HepG2 (cell line): ENCODE data around the gene HYCC2. TPM values are rescaled to one million over a fixed set of nuclear protein-coding genes. Genes with fewer than 3 reads are reported as not detected.

ENCODE experiments used
- ATM ChIP-seq: fragments of 450-650 bp; IDR thresholded peaks from 2 replicates; pipeline ENCODE4 v1.7.1; 2017; ENCODE audit warnings: mild to moderate bottlenecking, borderline replicate concordance
- ERF ChIP-seq: IDR thresholded peaks from 2 replicates; pipeline ENCODE4 v1.6.1; 2018; ENCODE audit warnings: missing biosample characterization, missing genetic modification reagents
- GLI4 ChIP-seq: sonication (generic); formaldehyde crosslinking; IDR thresholded peaks from 2 replicates; pipeline ENCODE4 v1.5.1; 2020; ENCODE audit warnings: missing genetic modification reagents, mild to moderate bottlenecking, moderate library complexity, borderline replicate concordance
- GTF2F1 ChIP-seq: fragments of 150-350 bp; IDR thresholded peaks from 2 replicates; pipeline ENCODE4 v1.6.1; 2014; ENCODE audit warnings: low read length
- HDAC2 ChIP-seq: sonication (generic); formaldehyde crosslinking; IDR thresholded peaks from 2 replicates; pipeline ENCODE4 v1.4.0; 2020; ENCODE audit warnings: missing genetic modification reagents
- HDAC6 ChIP-seq: fragments of 200-600 bp; sonication (generic); IDR thresholded peaks from 2 replicates; pipeline ENCODE4 v1.7.0; 2017; ENCODE audit warnings: mild to moderate bottlenecking, antibody characterized with exemption, low read length, low read depth
- ISL2 ChIP-seq: sonication (generic); formaldehyde crosslinking; IDR thresholded peaks from 2 replicates; pipeline ENCODE4 v1.5.0; 2020; ENCODE audit warnings: missing genetic modification reagents
- PRDM4 ChIP-seq: sonication (generic); formaldehyde crosslinking; IDR thresholded peaks from 2 replicates; pipeline ENCODE4 v1.9.0; 2021; ENCODE audit warnings: missing genetic modification reagents, borderline replicate concordance
- RFX3 ChIP-seq: IDR thresholded peaks from 2 replicates; pipeline ENCODE4 v1.6.1; 2016; ENCODE audit warnings: missing biosample characterization, missing genetic modification reagents
- SKIL ChIP-seq: sonication (generic); formaldehyde crosslinking; IDR thresholded peaks from 2 replicates; pipeline ENCODE4 v1.8.0; 2022; ENCODE audit warnings: missing genetic modification reagents, mild to moderate bottlenecking, moderate library complexity, borderline replicate concordance
- ZFP36L1 ChIP-seq: sonication (generic); formaldehyde crosslinking; IDR thresholded peaks from 2 replicates; pipeline ENCODE4 v1.8.0; 2022; ENCODE audit warnings: mild to moderate bottlenecking, missing genetic modification reagents, moderate library complexity
- ZFP82 ChIP-seq: sonication (generic); formaldehyde crosslinking; IDR thresholded peaks from 2 replicates; pipeline ENCODE4 v1.5.1; 2020; ENCODE audit warnings: mild to moderate bottlenecking, missing genetic modification reagents, borderline replicate concordance
- ZNF180 ChIP-seq: sonication (generic); formaldehyde crosslinking; IDR thresholded peaks from 2 replicates; pipeline ENCODE4 v1.4.0; 2020; ENCODE audit warnings: low read depth, missing genetic modification reagents, borderline replicate concordance
- ZNF281 ChIP-seq: sonication (generic); formaldehyde crosslinking; IDR thresholded peaks from 2 replicates; pipeline ENCODE4 v1.4.0; 2020; ENCODE audit warnings: missing genetic modification reagents, borderline replicate concordance
- ZNF446 ChIP-seq: sonication (generic); formaldehyde crosslinking; IDR thresholded peaks from 2 replicates; pipeline ENCODE4 v1.5.0; 2020; ENCODE audit warnings: mild to moderate bottlenecking, missing genetic modification reagents
- ZNF605 ChIP-seq: sonication (generic); formaldehyde crosslinking; IDR thresholded peaks from 2 replicates; pipeline ENCODE4 v1.8.0; 2022; ENCODE audit warnings: mild to moderate bottlenecking, missing genetic modification reagents
- ZNF720 ChIP-seq: sonication (generic); formaldehyde crosslinking; IDR thresholded peaks from 2 replicates; pipeline ENCODE4 v1.4.0; 2020; ENCODE audit warnings: missing genetic modification reagents
- ZNF883 ChIP-seq: sonication (generic); formaldehyde crosslinking; IDR thresholded peaks from 2 replicates; pipeline ENCODE4 v1.5.1; 2020; ENCODE audit warnings: mild to moderate bottlenecking, missing genetic modification reagents; ENCODE audit errors: not compliant biosample characterization
- polyA plus RNA-seq, 8 experiments: library from polyadenylated mRNA; depleted of rRNA in 3 of 8; stranded (reverse) in 7 of 8; unstranded in 1 of 8; fragments of >200 nt; fragmentation: Illumina TruSeq in 4 of 8; extraction: Trizol in 4 of 8; gene quantifications; 2 replicates each; pipeline versions ENCODE4 v1.2.1 to v1.2.3, GENCODE V29; 2011 to 2016; ENCODE audit warnings: low read depth in 4 of 8, missing spikeins in 1 of 8, mixed read lengths in 1 of 8; ENCODE audit not compliant: insufficient read depth in 1 of 8
- total RNA-seq, 5 experiments: library from RNA; depleted of rRNA; stranded (reverse); fragments of >200 nt; fragmentation: Illumina TruSeq; extraction: Trizol; gene quantifications; 2 replicates each; pipeline ENCODE4 v1.2.3, GENCODE V29; 2016; ENCODE audit warnings: low read depth in 1 of 5
- TF ChIP-seq, protein P1 (sequence below): sonication (generic); formaldehyde crosslinking; IDR thresholded peaks from 2 replicates; pipeline ENCODE4; 2020; ENCODE audit warnings: missing genetic modification reagents, mild to moderate bottlenecking, borderline replicate concordance

Gene HYCC2
- total and polyA plus RNA-seq, 2 of the 13 experiments (the other 11 are each of a cell fraction or from before 2014, with no cell fraction given): 4.7 to 13.9 TPM

DNA sequence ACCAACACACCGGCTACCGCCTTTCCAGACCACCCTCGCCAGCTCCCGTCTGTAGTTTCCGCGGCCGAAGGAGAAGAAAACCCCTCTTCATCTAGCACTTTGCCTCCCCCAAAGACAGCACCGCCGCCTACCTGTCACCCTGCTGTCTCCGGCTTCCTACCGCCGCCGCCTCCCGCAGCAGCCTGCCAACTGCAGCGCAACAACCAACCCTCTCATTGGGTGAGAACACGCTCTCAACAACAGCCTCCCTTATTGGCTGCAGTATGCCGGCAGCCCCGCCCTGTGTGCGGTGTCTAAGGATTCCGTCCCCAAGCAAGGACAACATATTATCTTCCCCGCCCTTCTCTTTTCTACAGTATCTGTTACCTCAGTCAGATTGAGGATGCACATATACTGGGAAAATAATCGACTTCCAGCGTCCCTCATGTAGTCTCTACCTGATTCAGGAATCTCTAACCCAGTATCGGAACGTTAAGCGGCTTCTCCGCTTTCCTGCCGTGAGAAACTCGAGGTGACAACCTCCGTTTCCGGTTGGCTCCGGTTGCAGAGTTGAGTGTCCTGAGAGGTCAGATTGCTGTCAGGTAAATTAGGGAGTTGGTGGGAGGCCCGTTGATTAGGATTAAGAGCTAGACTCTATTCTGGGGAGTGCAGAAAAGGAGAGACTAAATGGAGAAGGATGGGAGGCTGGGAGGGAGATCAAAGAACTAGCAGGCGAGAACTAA lies at the start of gene HYCC2, which contains the start of gene NDUFB3 (continued):
- TF ChIP-seq HDAC2 (CRISPR knock-in tag): peak; percentile 95
- no peak for TF ChIP-seq ZNF180
- peak; percentile 52 for TF ChIP-seq RFX3 (CRISPR knock-in tag)
- peak; percentile 65; the same call in 1 of the 2 replicates for TF ChIP-seq ZFP36L1 (CRISPR knock-in tag)
- TF ChIP-seq ZNF883 (CRISPR knock-in tag): peak; percentile 90
- TF ChIP-seq PRDM4 (CRISPR knock-in tag): 0 out of 2 replicates have a peak, but pooled peaks have one; percentile 71
- TF ChIP-seq ZNF446 (CRISPR knock-in tag): no peak
- no peak; the same call in 1 of the 2 replicates for TF ChIP-seq ZFP82 (CRISPR knock-in tag)
- TF ChIP-seq, protein P1, sequence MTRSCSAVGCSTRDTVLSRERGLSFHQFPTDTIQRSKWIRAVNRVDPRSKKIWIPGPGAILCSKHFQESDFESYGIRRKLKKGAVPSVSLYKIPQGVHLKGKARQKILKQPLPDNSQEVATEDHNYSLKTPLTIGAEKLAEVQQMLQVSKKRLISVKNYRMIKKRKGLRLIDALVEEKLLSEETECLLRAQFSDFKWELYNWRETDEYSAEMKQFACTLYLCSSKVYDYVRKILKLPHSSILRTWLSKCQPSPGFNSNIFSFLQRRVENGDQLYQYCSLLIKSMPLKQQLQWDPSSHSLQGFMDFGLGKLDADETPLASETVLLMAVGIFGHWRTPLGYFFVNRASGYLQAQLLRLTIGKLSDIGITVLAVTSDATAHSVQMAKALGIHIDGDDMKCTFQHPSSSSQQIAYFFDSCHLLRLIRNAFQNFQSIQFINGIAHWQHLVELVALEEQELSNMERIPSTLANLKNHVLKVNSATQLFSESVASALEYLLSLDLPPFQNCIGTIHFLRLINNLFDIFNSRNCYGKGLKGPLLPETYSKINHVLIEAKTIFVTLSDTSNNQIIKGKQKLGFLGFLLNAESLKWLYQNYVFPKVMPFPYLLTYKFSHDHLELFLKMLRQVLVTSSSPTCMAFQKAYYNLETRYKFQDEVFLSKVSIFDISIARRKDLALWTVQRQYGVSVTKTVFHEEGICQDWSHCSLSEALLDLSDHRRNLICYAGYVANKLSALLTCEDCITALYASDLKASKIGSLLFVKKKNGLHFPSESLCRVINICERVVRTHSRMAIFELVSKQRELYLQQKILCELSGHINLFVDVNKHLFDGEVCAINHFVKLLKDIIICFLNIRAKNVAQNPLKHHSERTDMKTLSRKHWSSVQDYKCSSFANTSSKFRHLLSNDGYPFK: peak; percentile 92; the same call in 1 of the 2 replicates
- TF ChIP-seq GLI4 (CRISPR knock-in tag): peak; percentile 92; the same call in 1 of the 2 replicates
- TF ChIP-seq ZNF281 (CRISPR knock-in tag): peak; percentile 20; the same call in 1 of the 2 replicates
- peak; percentile 98 for TF ChIP-seq ZNF605
- TF ChIP-seq ERF (CRISPR knock-in tag): peak; percentile 97
- TF ChIP-seq SKIL (CRISPR knock-in tag): peak; percentile 67
- 0 out of 2 replicates have a peak, but pooled peaks have one; percentile 50 for TF ChIP-seq ISL2 (CRISPR knock-in tag)
- peak; percentile 42; the same call in 1 of the 2 replicates for TF ChIP-seq HDAC6
- TF ChIP-seq ZNF720: no peak
- no peak for TF ChIP-seq ATM
- TF ChIP-seq GTF2F1: peak; percentile 49; the same call in 1 of the 2 replicates
